OCI-LY3 (cell line): Measurements from ENCODE around the gene THRSP.

ENCODE experiments used
- H2AFZ ChIP-seq: fragments of 200-600, 300-600 bp; shearing (Covaris generic); 2 replicates; pipeline ENCODE4 v1.6.0; 2014; ENCODE audit warnings: antibody characterized with exemption, low read depth, low read length
- H3K27ac ChIP-seq: fragments of 200-600, 300-600 bp; sonication (generic); 2 replicates; pipeline ENCODE4 v1.5.1; 2014; ENCODE audit warnings: mild to moderate bottlenecking, low read length, moderate library complexity, mixed read lengths
- H3K27me3 ChIP-seq: fragments of 200-600, 300-600 bp; sonication (generic); 2 replicates; pipeline ENCODE4 v1.6.1; 2014; ENCODE audit warnings: low read depth, low read length, mixed read lengths
- H3K36me3 ChIP-seq: fragments of 200-600, 300-600 bp; sonication (generic); replicated peaks from 2 replicates; pipeline ENCODE3; 2014; ENCODE audit warnings: low read depth, low read length, mixed read lengths
- H3K4me1 ChIP-seq: fragments of 300-600, 200-600 bp; sonication (generic); 2 replicates; pipeline ENCODE4 v1.6.1; 2014; ENCODE audit warnings: low read length, mixed read lengths
- H3K4me2 ChIP-seq: fragments of 200-600, 300-600 bp; sonication (generic); 2 replicates; pipeline ENCODE4 v1.6.1; 2014; ENCODE audit warnings: low read length, mixed read lengths
- H3K4me3 ChIP-seq: fragments of 300-600, 200-600 bp; sonication (generic); 2 replicates; pipeline ENCODE4 v1.5.1; 2014; ENCODE audit warnings: antibody characterized with exemption, mild to moderate bottlenecking, low read length, moderate library complexity
- H3K79me2 ChIP-seq: fragments of 300-600, 200-600 bp; shearing (Covaris generic); 2 replicates; pipeline ENCODE4 v1.6.1; 2014; ENCODE audit warnings: mild to moderate bottlenecking, low read length, mixed read lengths
- H3K9ac ChIP-seq: fragments of 300-600, 200-600 bp; shearing (Covaris generic); 2 replicates; pipeline ENCODE4 v1.6.0; 2014; ENCODE audit warnings: mild to moderate bottlenecking, low read length, moderate library complexity
- H3K9me3 ChIP-seq: fragments of 200-600, 300-600 bp; shearing (Covaris generic); 2 replicates; pipeline ENCODE4 v1.6.1; 2014; ENCODE audit warnings: low read length, mixed read lengths; ENCODE audit not compliant: insufficient read depth
- H4K20me1 ChIP-seq: fragments of 200-600, 300-600 bp; sonication (generic); 2 replicates; pipeline ENCODE4 v1.6.1; 2016; ENCODE audit warnings: low read length, mixed read lengths; ENCODE audit not compliant: insufficient read depth
- EZH2phosphoT487 ChIP-seq: fragments of 200-600 bp; shearing (Covaris generic); IDR thresholded peaks from 2 replicates; pipeline ENCODE4 v1.6.1; 2018; ENCODE audit warnings: antibody characterized with exemption, mixed run types, low read depth
- TF ChIP-seq, protein P1 (sequence below): fragments of 200-600, 300-600 bp; sonication (generic); IDR thresholded peaks from 2 replicates; pipeline ENCODE4 v1.5.1; 2014; ENCODE audit warnings: antibody characterized with exemption, low read length, low read depth

THRSP gene

DNA sequence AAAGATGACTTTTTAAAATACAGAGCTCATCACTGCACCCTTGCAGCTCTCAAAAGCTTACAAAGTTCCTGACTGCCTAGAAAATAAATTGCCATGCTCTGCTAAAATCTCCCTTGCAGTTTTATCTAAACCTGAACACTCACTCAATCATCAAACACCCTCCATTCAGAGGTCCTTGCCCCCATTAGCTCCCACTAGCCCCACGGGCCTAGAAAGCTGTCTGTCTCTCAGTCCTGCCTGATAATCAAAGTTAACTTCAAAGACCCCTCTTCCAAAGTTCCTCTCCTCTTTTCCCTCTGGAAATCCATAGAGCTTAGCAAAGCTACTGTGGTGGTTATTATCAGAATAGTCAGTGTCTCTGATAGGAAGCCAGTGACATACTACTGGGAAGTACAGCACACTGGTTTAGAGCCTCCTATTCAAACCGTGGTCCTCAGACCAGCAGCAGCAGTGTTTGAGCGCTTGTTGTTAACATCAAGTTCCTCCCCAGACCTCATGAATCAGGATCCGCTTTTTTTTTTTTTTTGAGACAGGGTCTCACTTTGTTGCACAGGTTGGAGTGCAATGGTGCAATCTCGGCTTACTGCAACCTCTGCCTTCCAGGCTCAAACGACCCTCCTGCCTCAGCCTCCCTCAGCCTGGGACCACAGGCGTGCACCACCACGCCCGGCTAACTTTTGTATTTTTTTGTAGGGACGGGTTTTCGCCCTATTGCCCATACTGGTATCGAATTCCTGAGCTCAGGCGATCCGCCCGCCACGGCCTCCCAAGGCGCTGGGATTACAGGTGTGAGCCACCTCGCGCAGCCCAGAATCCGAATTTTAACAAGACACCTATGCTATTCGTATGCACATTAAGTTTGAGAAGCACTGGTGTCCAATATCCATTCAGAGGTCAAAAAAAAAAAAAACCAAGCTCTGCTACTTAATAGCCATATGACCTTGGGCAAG lies 14.8 kb downstream of the THRSP start:
- Histone ChIP-seq H3K9me3 (no peaks in the 10 kb centered on the region), H4K20me1 (peaks cover 44% of the 10 kb centered on the region), H3K36me3 (peaks cover 12% of the 10 kb centered on the region), H2AFZ (no peak overlapping the region; the same call in 1 of the 2 replicates), H3K27ac (peak overlapping the region; percentile 71), H3K4me3 (peak overlapping the region; percentile 91), H3K27me3 (no peaks in the 10 kb centered on the region), H3K79me2 (peaks cover 68% of the 10 kb centered on the region), H3K9ac (peak overlapping the region; percentile 95), H3K4me1 (peaks cover 32% of the 10 kb centered on the region), H3K4me2 (peak overlapping the region; percentile 76)
- TF ChIP-seq, protein P1, sequence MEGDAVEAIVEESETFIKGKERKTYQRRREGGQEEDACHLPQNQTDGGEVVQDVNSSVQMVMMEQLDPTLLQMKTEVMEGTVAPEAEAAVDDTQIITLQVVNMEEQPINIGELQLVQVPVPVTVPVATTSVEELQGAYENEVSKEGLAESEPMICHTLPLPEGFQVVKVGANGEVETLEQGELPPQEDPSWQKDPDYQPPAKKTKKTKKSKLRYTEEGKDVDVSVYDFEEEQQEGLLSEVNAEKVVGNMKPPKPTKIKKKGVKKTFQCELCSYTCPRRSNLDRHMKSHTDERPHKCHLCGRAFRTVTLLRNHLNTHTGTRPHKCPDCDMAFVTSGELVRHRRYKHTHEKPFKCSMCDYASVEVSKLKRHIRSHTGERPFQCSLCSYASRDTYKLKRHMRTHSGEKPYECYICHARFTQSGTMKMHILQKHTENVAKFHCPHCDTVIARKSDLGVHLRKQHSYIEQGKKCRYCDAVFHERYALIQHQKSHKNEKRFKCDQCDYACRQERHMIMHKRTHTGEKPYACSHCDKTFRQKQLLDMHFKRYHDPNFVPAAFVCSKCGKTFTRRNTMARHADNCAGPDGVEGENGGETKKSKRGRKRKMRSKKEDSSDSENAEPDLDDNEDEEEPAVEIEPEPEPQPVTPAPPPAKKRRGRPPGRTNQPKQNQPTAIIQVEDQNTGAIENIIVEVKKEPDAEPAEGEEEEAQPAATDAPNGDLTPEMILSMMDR, result no peak
- TF ChIP-seq EZH2phosphoT487, result no peak

DNA sequence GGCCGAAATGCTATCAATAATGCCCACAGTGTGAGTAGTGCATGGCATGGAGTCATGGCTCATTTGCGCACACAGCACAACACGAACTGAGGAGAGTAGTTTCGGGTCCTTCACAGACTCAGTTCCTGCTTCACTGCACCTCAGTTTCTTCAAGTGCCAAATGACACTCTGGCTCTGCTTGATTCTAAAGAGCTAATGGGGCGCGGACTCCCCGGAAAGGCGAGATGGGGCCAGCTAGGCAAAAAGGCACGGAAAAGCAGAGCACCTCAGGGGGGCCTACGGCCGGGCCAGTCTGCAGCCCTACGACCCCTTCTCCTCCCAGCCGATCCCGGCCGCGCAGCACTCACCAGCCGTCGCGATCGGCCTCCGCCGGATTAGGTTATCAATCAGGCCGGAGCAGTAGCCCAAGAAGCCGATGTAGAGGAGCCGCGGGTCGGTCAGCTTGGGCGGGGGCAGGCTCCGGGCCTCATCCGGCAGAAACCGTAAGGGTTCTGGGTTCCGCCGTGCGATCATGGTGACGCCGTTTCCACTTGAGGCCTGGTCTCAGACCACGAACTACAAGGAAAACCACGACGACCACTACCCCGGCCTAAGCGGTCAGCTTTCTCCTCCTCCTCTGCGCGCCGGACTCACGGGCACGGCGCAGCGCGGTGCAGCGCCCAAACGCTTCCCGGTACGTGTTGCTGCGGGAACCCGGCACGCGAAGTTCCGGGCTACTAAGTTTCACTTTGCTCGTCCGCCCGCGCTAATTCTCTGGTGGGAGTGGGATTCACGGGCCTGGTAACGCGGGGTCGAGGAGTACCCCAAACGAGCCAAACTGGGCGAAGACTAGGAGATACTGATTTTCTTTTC lies 15.8 kb downstream of the THRSP start, which contains the start of gene NDUFC2:
Gene NDUFC2 (minus strand): TSS at position 631 of the 852 bp plus-strand sequence. CDS start 118 bp downstream, at position 513.
- Histone ChIP-seq H2AFZ (peak within 1 kb of the TSS; percentile 88), H3K79me2 (peaks cover 58% of the 10 kb centered on the region), H3K36me3 (peaks cover 12% of the 10 kb centered on the region), H3K27me3 (no peaks in the 10 kb centered on the region), H3K4me3 (peak within 1 kb of the TSS; percentile 91), H3K9ac (peak within 1 kb of the TSS; percentile 95), H4K20me1 (peaks cover 43% of the 10 kb centered on the region), H3K4me1 (peaks cover 32% of the 10 kb centered on the region), H3K9me3 (no peaks in the 10 kb centered on the region), H3K27ac (peak within 1 kb of the TSS; percentile 71), H3K4me2 (peak within 1 kb of the TSS; percentile 76)
- TF ChIP-seq EZH2phosphoT487, result no peak
- TF ChIP-seq, protein P1, result no peak

DNA sequence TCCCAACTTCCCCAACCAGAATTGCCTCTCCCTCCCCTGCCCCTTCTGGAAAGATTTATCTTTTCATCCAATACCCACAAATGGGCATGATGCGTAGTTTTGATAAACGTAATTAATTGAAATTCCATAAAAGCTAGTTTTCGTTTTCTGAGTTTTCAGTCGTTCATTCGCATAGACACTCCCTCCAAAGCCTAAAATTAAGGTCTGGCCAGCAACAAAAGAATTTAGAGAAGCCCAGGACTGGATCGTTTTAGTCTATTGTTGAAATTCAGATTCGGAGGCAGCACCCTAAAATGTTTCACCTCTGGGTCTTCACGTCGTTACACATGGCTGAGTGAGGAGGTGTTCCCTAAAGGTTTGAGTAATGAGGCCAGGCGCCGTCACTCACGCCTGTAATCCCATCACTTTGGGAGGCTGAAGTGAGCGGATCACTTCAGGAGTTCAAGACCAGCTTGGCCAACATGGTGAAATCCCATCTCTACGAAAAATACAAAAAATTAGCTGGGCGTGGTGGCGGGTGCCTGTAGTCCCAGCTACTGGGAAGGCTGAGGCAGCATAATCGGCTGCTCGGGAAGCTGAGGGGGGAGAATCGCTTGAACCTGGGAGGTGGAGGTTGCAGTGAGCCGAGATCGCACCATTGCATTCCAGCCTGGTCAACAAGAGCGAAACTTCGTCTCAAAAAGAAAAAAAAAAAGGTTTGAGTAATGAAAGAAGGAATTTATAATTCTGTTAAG lies 16.6 kb downstream of the THRSP start:
- Histone ChIP-seq H3K27ac (peak overlapping the region; percentile 71), H2AFZ (peak overlapping the region; percentile 88), H3K4me2 (peak overlapping the region; percentile 76), H3K4me1 (peaks cover 32% of the 10 kb centered on the region), H3K27me3 (no peaks in the 10 kb centered on the region), H3K36me3 (peaks cover 12% of the 10 kb centered on the region), H3K9me3 (no peaks in the 10 kb centered on the region), H3K79me2 (peaks cover 50% of the 10 kb centered on the region), H4K20me1 (peaks cover 36% of the 10 kb centered on the region), H3K9ac (peak overlapping the region; percentile 95), H3K4me3 (peak overlapping the region; percentile 91)
- TF ChIP-seq, protein P1, result no peak
- no peak for TF ChIP-seq EZH2phosphoT487
